K562 (cell line): Measurements from ENCODE around the gene IPP. TPM values are rescaled to one million over a fixed set of nuclear protein-coding genes. Genes with fewer than 3 reads are reported as not detected.

ENCODE experiments used
- BRD4 ChIP-seq: fragments of 200-600 bp; sonication (generic); IDR thresholded peaks from 2 replicates; pipeline ENCODE4 v1.6.1; 2017; ENCODE audit warnings: inconsistent platforms
- CBX3 ChIP-seq, 2 experiments: IDR thresholded peaks; 1 replicate in 1 of 2; 2 replicates in 1 of 2; pipeline ENCODE4 v1.6.1; 2012; ENCODE audit warnings: inconsistent platforms in 2 of 2, low read length in 2 of 2, borderline replicate concordance in 1 of 2, control low read depth in 1 of 2
- CHD1 ChIP-seq: fragments of 200-600 bp; sonication (generic); IDR thresholded peaks from one replicate; pipeline ENCODE4 v1.6.1; 2012; ENCODE audit warnings: mild to moderate bottlenecking, moderate library complexity, low read length, inconsistent platforms
- COPS2 ChIP-seq: fragments of 450-650 bp; conservative IDR thresholded peaks from 2 replicates; pipeline ENCODE4 v1.6.1; 2016; ENCODE audit warnings: mild to moderate bottlenecking, moderate library complexity
- EZH2 ChIP-seq: IDR thresholded peaks from 2 replicates; pipeline ENCODE4 v1.6.1; 2012; ENCODE audit warnings: low read depth, mild to moderate bottlenecking, inconsistent platforms, low read length, borderline replicate concordance
- MED1 ChIP-seq: sonication (generic); formaldehyde crosslinking; IDR thresholded peaks from 2 replicates; pipeline ENCODE4 v1.8.1; 2023; ENCODE audit warnings: missing genetic modification reagents, borderline replicate concordance
- MIER1 ChIP-seq: fragments of 450-650 bp; IDR thresholded peaks from 2 replicates; pipeline ENCODE4 v1.6.1; 2016; ENCODE audit warnings: antibody characterized with exemption, mild to moderate bottlenecking, low read depth
- NRF1 ChIP-seq, 2 experiments: fragments of 450-650 bp; IDR thresholded peaks in 1 of 2; conservative IDR thresholded peaks in 1 of 2; 2 replicates each; pipeline ENCODE4 v1.6.1; 2014; ENCODE audit warnings: mild to moderate bottlenecking in 2 of 2
- NUFIP1 ChIP-seq: fragments of 450-650 bp; IDR thresholded peaks from 2 replicates; pipeline ENCODE4 v1.6.1; 2018; ENCODE audit not compliant: partially characterized antibody
- PYGO2 ChIP-seq: fragments of 450-650 bp; IDR thresholded peaks from 2 replicates; pipeline ENCODE4 v1.6.1; 2016; ENCODE audit warnings: mild to moderate bottlenecking, missing genetic modification characterization, moderate library complexity, missing compliant biosample characterization
- SAP30 ChIP-seq: fragments of 200-600 bp; sonication (generic); IDR thresholded peaks from 2 replicates; pipeline ENCODE4 v1.6.1; 2012; ENCODE audit warnings: borderline replicate concordance, low read depth, mild to moderate bottlenecking, moderate library complexity, low read length, control low read depth, inconsistent platforms; ENCODE audit not compliant: insufficient read depth, poor library complexity, severe bottlenecking
- SRSF1 ChIP-seq: fragments of 200-400 bp; formaldehyde crosslinking; IDR thresholded peaks from 2 replicates; pipeline ENCODE4 v1.6.1; 2017; ENCODE audit warnings: mild to moderate bottlenecking, low read depth, low read length, moderate library complexity
- TAF9B ChIP-seq: fragments of 450-650 bp; IDR thresholded peaks from 2 replicates; pipeline ENCODE4 v1.6.1; 2018; ENCODE audit warnings: mild to moderate bottlenecking; ENCODE audit not compliant: partially characterized antibody
- ZBTB17 ChIP-seq: fragments of 450-650 bp; formaldehyde crosslinking; IDR thresholded peaks from 2 replicates; pipeline ENCODE4 v1.4.0; 2020; ENCODE audit warnings: mild to moderate bottlenecking
- ZNF75A ChIP-seq: fragments of 450-650 bp; formaldehyde crosslinking; IDR thresholded peaks from 2 replicates; pipeline ENCODE4 v1.4.0; 2020; ENCODE audit warnings: mild to moderate bottlenecking
- polyA plus RNA-seq, 8 experiments: library from polyadenylated mRNA; depleted of rRNA in 4 of 8; stranded (reverse) in 5 of 8; unstranded in 3 of 8; fragments of >200 nt; fragmentation: Nextera tagmentation in 2 of 8; fragmentation: Illumina TruSeq in 1 of 8; extraction: Ambion mirVana in 2 of 8; extraction: Trizol in 1 of 8; gene quantifications; 2 replicates each; pipeline versions ENCODE4 v1.2.1 to v1.2.3, GENCODE V29; 2011 to 2014; ENCODE audit warnings: inconsistent platforms in 1 of 8, missing spikeins in 1 of 8
- total RNA-seq, 7 experiments: library from RNA; depleted of rRNA in 6 of 7; stranded (reverse); fragments of >200 nt in 6 of 7; fragmentation: Illumina TruSeq in 2 of 7; extraction: Trizol in 2 of 7; gene quantifications; 2 replicates each; pipeline versions ENCODE4 v1.2.1 to v1.2.3, GENCODE V29; 2011 to 2021; ENCODE audit warnings: low replicate concordance in 1 of 7
- TF ChIP-seq, protein P1 (sequence below): fragments of 450-650 bp; IDR thresholded peaks from 2 replicates; pipeline ENCODE4 v1.6.1; 2014; ENCODE audit warnings: low read depth, mild to moderate bottlenecking, moderate library complexity, borderline replicate concordance
- TF ChIP-seq, protein P2 (sequence below): sonication (generic); formaldehyde crosslinking; IDR thresholded peaks from 2 replicates; pipeline ENCODE4 v1.5.0; 2020; ENCODE audit warnings: missing genetic modification reagents
- TF ChIP-seq, protein P3 (sequence below): fragments of 250-450 bp; sonication (Bioruptor Pico); IDR thresholded peaks from 2 replicates; pipeline ENCODE4 v1.8.0; 2022; ENCODE audit warnings: inconsistent platforms
- TF ChIP-seq, protein P4 (sequence below): fragments of 250-450 bp; sonication (Bioruptor Pico); IDR thresholded peaks from 2 replicates; pipeline ENCODE4 v1.8.0; 2022; ENCODE audit warnings: moderate library complexity, mild to moderate bottlenecking, inconsistent platforms
- TF ChIP-seq, protein P5 (sequence below): fragments of 250-450 bp; sonication (Bioruptor Pico); IDR thresholded peaks from 2 replicates; pipeline ENCODE4 v1.4.0; 2020; ENCODE audit warnings: borderline replicate concordance
- TF ChIP-seq, protein P6 (sequence below): IDR thresholded peaks from 2 replicates; pipeline ENCODE4 v1.6.1; 2016; ENCODE audit warnings: missing genetic modification characterization, missing compliant biosample characterization

The IPP gene
- total and polyA plus RNA-seq, 9 of the 15 experiments (the other 6 are each of a cell fraction or from before 2014, with no cell fraction given) = 6.9 to 15.1 (median 9.7) TPM

DNA sequence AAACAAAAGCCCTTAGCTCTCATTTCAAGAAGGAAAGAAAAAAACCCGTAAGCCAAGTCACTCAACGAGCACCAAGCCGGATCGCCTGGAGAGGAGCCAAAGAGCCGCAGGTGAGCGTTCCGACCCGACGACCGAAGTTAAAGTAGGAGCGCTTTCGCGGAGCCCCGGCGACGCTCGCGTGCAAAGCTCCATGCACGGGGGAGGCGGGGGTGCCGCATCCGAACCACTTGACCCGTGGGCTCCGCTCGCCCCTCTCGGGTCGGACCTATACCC, 64.5 kb downstream of the IPP start (continued):
- TF ChIP-seq ZBTB17 (no peak), MED1 (no peak), NRF1 (conservative IDR thresholded peaks at IDR 0.05 in 1 of 2, IDR thresholded peaks at IDR 0.05 in 1 of 2) (no peak), CHD1 (peak; percentile 94), NUFIP1 (no peak), EZH2 (no peak), PYGO2 (tag) (no peak), SRSF1 (no peak), BRD4 (no peak), CBX3 (IDR thresholded peaks at IDR 0.05; ENCODE audit: borderline replicate concordance in 1 of 2, low read length in 2 of 2) (no peak), TAF9B (no peak), ZNF75A (CRISPR knock-in tag) (no peak), COPS2 (no peak), SAP30 (peak; percentile 84), MIER1 (no peak)
- TF ChIP-seq, protein P1, sequence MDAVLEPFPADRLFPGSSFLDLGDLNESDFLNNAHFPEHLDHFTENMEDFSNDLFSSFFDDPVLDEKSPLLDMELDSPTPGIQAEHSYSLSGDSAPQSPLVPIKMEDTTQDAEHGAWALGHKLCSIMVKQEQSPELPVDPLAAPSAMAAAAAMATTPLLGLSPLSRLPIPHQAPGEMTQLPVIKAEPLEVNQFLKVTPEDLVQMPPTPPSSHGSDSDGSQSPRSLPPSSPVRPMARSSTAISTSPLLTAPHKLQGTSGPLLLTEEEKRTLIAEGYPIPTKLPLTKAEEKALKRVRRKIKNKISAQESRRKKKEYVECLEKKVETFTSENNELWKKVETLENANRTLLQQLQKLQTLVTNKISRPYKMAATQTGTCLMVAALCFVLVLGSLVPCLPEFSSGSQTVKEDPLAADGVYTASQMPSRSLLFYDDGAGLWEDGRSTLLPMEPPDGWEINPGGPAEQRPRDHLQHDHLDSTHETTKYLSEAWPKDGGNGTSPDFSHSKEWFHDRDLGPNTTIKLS = no peak
- TF ChIP-seq, protein P2, sequence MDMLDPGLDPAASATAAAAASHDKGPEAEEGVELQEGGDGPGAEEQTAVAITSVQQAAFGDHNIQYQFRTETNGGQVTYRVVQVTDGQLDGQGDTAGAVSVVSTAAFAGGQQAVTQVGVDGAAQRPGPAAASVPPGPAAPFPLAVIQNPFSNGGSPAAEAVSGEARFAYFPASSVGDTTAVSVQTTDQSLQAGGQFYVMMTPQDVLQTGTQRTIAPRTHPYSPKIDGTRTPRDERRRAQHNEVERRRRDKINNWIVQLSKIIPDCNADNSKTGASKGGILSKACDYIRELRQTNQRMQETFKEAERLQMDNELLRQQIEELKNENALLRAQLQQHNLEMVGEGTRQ (CRISPR knock-in tag) = no peak
- TF ChIP-seq, protein P3, sequence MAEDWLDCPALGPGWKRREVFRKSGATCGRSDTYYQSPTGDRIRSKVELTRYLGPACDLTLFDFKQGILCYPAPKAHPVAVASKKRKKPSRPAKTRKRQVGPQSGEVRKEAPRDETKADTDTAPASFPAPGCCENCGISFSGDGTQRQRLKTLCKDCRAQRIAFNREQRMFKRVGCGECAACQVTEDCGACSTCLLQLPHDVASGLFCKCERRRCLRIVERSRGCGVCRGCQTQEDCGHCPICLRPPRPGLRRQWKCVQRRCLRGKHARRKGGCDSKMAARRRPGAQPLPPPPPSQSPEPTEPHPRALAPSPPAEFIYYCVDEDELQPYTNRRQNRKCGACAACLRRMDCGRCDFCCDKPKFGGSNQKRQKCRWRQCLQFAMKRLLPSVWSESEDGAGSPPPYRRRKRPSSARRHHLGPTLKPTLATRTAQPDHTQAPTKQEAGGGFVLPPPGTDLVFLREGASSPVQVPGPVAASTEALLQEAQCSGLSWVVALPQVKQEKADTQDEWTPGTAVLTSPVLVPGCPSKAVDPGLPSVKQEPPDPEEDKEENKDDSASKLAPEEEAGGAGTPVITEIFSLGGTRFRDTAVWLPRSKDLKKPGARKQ (CRISPR knock-in tag) = no peak
- TF ChIP-seq, protein P4, sequence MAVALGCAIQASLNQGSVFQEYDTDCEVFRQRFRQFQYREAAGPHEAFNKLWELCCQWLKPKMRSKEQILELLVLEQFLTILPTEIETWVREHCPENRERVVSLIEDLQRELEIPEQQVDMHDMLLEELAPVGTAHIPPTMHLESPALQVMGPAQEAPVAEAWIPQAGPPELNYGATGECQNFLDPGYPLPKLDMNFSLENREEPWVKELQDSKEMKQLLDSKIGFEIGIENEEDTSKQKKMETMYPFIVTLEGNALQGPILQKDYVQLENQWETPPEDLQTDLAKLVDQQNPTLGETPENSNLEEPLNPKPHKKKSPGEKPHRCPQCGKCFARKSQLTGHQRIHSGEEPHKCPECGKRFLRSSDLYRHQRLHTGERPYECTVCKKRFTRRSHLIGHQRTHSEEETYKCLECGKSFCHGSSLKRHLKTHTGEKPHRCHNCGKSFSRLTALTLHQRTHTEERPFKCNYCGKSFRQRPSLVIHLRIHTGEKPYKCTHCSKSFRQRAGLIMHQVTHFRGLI (CRISPR knock-in tag) = no peak
- TF ChIP-seq, protein P5, sequence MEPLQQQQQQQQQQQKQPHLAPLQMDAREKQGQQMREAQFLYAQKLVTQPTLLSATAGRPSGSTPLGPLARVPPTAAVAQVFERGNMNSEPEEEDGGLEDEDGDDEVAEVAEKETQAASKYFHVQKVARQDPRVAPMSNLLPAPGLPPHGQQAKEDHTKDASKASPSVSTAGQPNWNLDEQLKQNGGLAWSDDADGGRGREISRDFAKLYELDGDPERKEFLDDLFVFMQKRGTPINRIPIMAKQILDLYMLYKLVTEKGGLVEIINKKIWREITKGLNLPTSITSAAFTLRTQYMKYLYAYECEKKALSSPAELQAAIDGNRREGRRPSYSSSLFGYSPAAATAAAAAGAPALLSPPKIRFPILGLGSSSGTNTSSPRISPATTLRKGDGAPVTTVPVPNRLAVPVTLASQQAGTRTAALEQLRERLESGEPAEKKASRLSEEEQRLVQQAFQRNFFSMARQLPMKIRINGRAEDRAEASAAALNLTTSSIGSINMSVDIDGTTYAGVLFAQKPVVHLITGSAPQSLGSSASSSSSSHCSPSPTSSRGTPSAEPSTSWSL (CRISPR knock-in tag) = no peak
- TF ChIP-seq, protein P6, sequence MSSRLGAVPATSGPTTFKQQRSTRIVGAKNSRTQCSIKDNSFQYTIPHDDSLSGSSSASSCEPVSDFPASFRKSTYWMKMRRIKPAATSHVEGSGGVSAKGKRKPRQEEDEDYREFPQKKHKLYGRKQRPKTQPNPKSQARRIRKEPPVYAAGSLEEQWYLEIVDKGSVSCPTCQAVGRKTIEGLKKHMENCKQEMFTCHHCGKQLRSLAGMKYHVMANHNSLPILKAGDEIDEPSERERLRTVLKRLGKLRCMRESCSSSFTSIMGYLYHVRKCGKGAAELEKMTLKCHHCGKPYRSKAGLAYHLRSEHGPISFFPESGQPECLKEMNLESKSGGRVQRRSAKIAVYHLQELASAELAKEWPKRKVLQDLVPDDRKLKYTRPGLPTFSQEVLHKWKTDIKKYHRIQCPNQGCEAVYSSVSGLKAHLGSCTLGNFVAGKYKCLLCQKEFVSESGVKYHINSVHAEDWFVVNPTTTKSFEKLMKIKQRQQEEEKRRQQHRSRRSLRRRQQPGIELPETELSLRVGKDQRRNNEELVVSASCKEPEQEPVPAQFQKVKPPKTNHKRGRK (tag) = no peak
